CD4-positive, alpha-beta T cell (primary cell): ENCODE measurements around the gene HSP90AB1. TPM values are rescaled to one million over a fixed set of nuclear protein-coding genes. Genes with fewer than 3 reads are reported as not detected.

ENCODE experiments used
- ATAC-seq: fragments of 200-7000 bp; cut with Tn5 transposase; one replicate; pipeline ENCODE4 v1.10.0; 2022; ENCODE audit warnings: mild to moderate bottlenecking; ENCODE audit not compliant: poor library complexity
- CTCF ChIA-PET: fragments of 350-600 bp; sonication (Branson Sonifier 250); formaldehyde crosslinking; loops from one replicate; lab custom pipeline; 2021; ENCODE audit warnings: antibody characterized with exemption, inconsistent platforms; lab: Charles Lee
- POLR2A ChIA-PET: fragments of 350-600 bp; sonication (Branson Sonifier 250); formaldehyde crosslinking; loops from one replicate; lab custom pipeline; 2021; ENCODE audit warnings: antibody characterized with exemption, inconsistent platforms; lab: Charles Lee
- DNase-seq, 14 experiments: peaks; one replicate each; pipeline ENCODE4 v3.0.0-alpha.2; 2013 to 2020; ENCODE audit warnings: mixed read lengths in 2 of 14
- H3K27ac ChIP-seq, 2 donors: one replicate each; pipeline versions ENCODE4 v1.5.1 to v1.7.0; 2013; ENCODE audit warnings: low read length in 2 of 2, low read depth in 1 of 2, mild to moderate bottlenecking in 1 of 2
- H3K27me3 ChIP-seq, 2 experiments: 1 replicate in 1 of 2; 2 replicates in 1 of 2; pipeline versions ENCODE4 v1.6.1 to v1.7.0; 2013; ENCODE audit warnings: low read length in 2 of 2, control low read depth in 1 of 2, mild to moderate bottlenecking in 1 of 2, moderate library complexity in 1 of 2; ENCODE audit not compliant: insufficient read depth in 2 of 2, control insufficient read depth in 1 of 2
- H3K36me3 ChIP-seq: one replicate; pipeline ENCODE4 v1.6.1; 2013; ENCODE audit warnings: low read length, control low read depth; ENCODE audit not compliant: insufficient read depth
- H3K4me1 ChIP-seq: one replicate; pipeline ENCODE4 v1.6.1; 2013; ENCODE audit warnings: low read length, control low read depth; ENCODE audit not compliant: insufficient read depth
- H3K4me3 ChIP-seq: one replicate; pipeline ENCODE4 v1.5.1; 2013; ENCODE audit warnings: mild to moderate bottlenecking, low read length, moderate library complexity
- H3K9me3 ChIP-seq, 2 experiments: 1 replicate in 1 of 2; 2 replicates in 1 of 2; pipeline versions ENCODE4 v1.6.1 to v1.7.0; 2013; ENCODE audit warnings: low read length in 2 of 2, mild to moderate bottlenecking in 2 of 2, control low read depth in 1 of 2, moderate library complexity in 1 of 2; ENCODE audit not compliant: control insufficient read depth in 1 of 2, insufficient read depth in 1 of 2
- H3K27ac Mint-ChIP-seq: one replicate; pipeline ENCODE4 v1.8.0; 2020; ENCODE audit warnings: mixed read lengths
- H3K27me3 Mint-ChIP-seq: one replicate; pipeline ENCODE4 v1.8.0; 2021; ENCODE audit warnings: mixed read lengths
- H3K36me3 Mint-ChIP-seq: one replicate; pipeline ENCODE4 v1.8.0; 2021; ENCODE audit warnings: low read depth, mixed read lengths
- H3K4me1 Mint-ChIP-seq: one replicate; pipeline ENCODE4 v1.8.0; 2021; ENCODE audit warnings: low read depth, mixed read lengths
- H3K4me3 Mint-ChIP-seq: one replicate; pipeline ENCODE4 v1.8.0; 2020; ENCODE audit warnings: mild to moderate bottlenecking, mixed read lengths
- H3K9me3 Mint-ChIP-seq: one replicate; pipeline ENCODE4 v1.8.0; 2020; ENCODE audit warnings: mixed read lengths
- intact Hi-C, 2 experiments: fragments of 100-400 bp; cut with DNase I in 1 of 2; cut with micrococcal nuclease in 1 of 2; formaldehyde crosslinking; loops; one replicate each; pipeline versions ENCODE4 v1.15.1 to v1.9.0; 2023 to 2025; cut with DNase I, micrococcal nuclease
- total RNA-seq, 174 experiments: library from RNA in 2 of 174; stranded (reverse) in 2 of 174; gene quantifications; one replicate each; pipeline ENCODE4 v1.2.3 and lab custom pipeline; 2021 to 2026
- TF ChIP-seq, protein P1 (sequence below): fragments of 200-600 bp; IDR thresholded peaks from one replicate; pipeline ENCODE4 v1.8.0; 2022; ENCODE audit warnings: antibody characterized with exemption, mild to moderate bottlenecking

HSP90AB1 gene
- total RNA-seq, 2 experiments from 2014 or later = 401 to 405 TPM

DNA sequence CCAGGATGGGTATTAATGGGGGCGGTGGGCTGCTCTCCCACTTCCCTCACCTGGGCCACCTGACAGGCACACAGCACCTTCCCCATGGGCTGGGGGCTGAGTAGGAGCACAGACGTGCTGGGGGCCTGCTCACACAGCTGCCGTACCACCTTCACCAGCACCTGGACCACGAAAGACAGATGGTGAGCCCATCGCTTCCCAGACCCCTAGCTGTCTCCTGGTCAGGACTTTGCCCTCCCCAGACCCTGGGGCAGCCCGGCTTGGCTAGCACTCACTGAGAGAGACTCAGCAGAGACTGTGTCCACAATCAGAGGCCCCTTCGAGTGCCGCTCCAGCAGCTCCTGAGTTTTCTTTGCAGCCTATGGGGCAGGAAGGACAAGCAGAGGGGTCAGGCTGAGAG, 54.2 kb downstream of the HSP90AB1 start:
- Mint-ChIP-seq H3K4me1 (peaks cover 15% of the 10 kb centered on the region), H3K36me3 (peaks cover 54% of the 10 kb centered on the region), H3K9me3 (no peaks in the 10 kb centered on the region), H3K27me3 (peaks cover 10% of the 10 kb centered on the region), H3K4me3 (no peak overlapping the region), H3K27ac (no peak overlapping the region)
- H3K9me3 ChIP-seq = peaks cover 0 to 5% of the 10 kb centered on the region in 2 experiments
- CTCF ChIA-PET = no interaction called here
- no peak overlapping the region for H3K4me3 ChIP-seq
- intact Hi-C loops = no loop called here
- ATAC-seq (no peak), DNase-seq (no peak)
- peaks cover 16% of the 10 kb centered on the region for H3K4me1 ChIP-seq
- POLR2A ChIA-PET = no interaction called here
- peaks cover 54% of the 10 kb centered on the region for H3K36me3 ChIP-seq
- no peak overlapping the region for H3K27ac ChIP-seq
- TF ChIP-seq, protein P1, sequence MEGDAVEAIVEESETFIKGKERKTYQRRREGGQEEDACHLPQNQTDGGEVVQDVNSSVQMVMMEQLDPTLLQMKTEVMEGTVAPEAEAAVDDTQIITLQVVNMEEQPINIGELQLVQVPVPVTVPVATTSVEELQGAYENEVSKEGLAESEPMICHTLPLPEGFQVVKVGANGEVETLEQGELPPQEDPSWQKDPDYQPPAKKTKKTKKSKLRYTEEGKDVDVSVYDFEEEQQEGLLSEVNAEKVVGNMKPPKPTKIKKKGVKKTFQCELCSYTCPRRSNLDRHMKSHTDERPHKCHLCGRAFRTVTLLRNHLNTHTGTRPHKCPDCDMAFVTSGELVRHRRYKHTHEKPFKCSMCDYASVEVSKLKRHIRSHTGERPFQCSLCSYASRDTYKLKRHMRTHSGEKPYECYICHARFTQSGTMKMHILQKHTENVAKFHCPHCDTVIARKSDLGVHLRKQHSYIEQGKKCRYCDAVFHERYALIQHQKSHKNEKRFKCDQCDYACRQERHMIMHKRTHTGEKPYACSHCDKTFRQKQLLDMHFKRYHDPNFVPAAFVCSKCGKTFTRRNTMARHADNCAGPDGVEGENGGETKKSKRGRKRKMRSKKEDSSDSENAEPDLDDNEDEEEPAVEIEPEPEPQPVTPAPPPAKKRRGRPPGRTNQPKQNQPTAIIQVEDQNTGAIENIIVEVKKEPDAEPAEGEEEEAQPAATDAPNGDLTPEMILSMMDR = no peak
- H3K27me3 ChIP-seq = peaks cover 17% of the 10 kb centered on the region in 2 experiments

DNA sequence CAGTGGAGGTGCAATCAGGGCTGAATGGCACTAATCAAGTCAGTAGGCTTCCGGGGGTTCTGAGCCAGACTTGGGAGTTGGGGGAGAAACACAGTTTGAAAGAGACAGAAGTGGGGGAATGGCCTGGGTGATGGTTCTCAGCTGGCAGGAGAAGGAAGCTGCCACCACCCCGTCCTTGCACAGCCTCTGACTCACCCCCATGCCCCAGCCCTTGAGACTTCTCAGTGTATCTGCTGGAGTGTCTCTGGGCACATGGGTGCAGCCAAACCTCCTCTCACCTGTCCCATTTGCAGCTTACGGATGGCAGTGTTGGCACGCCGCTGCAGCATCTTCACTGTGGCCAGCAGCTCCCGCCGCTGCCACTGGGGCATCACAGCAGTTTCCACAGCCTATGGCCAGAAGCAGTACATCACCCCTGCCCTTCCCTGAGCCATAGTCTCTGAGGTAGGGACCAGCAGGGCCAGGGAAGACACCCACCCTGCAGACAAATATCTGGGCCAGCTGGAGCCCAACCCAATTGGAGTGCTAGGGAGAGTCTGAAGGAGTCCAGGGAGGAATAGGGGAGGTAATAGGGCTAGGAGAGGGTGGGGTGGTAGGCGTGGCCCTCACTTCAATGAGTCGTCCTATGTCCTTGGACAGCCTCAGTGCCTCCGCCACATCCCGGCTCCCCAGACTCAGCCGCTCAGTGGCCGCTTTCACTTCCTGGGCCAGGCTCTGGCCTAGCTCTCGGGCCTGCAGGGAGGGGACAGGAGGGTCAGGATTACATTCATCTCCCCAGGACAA, 55.1 kb downstream of the HSP90AB1 start:
- peaks cover 13% of the 10 kb centered on the region for H3K4me1 ChIP-seq
- H3K9me3 Mint-ChIP-seq = no peaks in the 10 kb centered on the region
- peaks cover 0 to 5% of the 10 kb centered on the region in 2 experiments for H3K9me3 ChIP-seq
- peaks cover 59% of the 10 kb centered on the region for H3K36me3 Mint-ChIP-seq
- TF ChIP-seq, protein P1 = no peak
- H3K4me3 Mint-ChIP-seq = no peak overlapping the region
- CTCF ChIA-PET = interaction anchor here (1.7 kb wide), 1 partner anchor 11 kb away, joined by 4 read pairs; the partner anchor contains the start of gene AARS2
- H3K27ac ChIP-seq = no peak overlapping the region
- DNase-seq (no peak), ATAC-seq (no peak)
- H3K4me1 Mint-ChIP-seq = peaks cover 8% of the 10 kb centered on the region
- H3K27ac Mint-ChIP-seq = no peak overlapping the region
- H3K27me3 ChIP-seq = peaks cover 8 to 9% of the 10 kb centered on the region in 2 experiments
- intact Hi-C loops = no loop called here
- POLR2A ChIA-PET = interaction anchor here (0.9 kb wide), 1 partner anchor 11 kb away, joined by 3 read pairs; the partner anchor contains the start of gene AARS2
- H3K27me3 Mint-ChIP-seq = peaks cover 1% of the 10 kb centered on the region
- peaks cover 61% of the 10 kb centered on the region for H3K36me3 ChIP-seq
- no peak overlapping the region for H3K4me3 ChIP-seq

DNA sequence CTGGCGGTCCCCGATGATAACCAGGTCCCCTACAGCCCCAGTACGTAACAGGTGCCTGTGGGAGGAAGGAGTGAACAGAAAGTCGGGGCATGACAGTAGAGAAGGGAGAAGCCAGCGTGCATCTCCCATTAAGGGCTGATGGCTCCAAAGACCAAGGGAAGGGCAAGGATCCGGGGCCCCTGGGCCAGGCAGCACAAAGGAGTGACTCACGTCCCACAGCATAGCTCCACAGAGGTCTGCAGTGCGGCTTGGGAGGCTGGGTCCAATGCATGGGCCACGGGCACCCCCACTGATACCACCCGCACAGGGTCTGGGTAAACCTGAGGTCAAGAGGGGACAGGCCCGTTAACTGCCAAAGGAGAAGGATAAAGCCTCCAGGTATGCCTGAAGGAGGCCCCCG, 56.0 kb downstream of the HSP90AB1 start:
- CTCF ChIA-PET = interaction anchor here (1.0 to 1.7 kb wide), 2 partner anchors 10 to 35 kb away, joined by 3 to 4 read pairs; partner anchors contain the start of gene AARS2
- Histone ChIP-seq H3K4me3 (no peak overlapping the region), H3K4me1 (peaks cover 5% of the 10 kb centered on the region), H3K36me3 (peaks cover 70% of the 10 kb centered on the region), H3K9me3 (no peaks in the 10 kb centered on the region), H3K27me3 (peaks cover 3% of the 10 kb centered on the region in 2 experiments), H3K27ac (no peak overlapping the region)
- Mint-ChIP-seq H3K4me3 (no peak overlapping the region), H3K36me3 (peaks cover 68% of the 10 kb centered on the region), H3K4me1 (peaks cover 2% of the 10 kb centered on the region), H3K9me3 (no peaks in the 10 kb centered on the region), H3K27ac (no peak overlapping the region), H3K27me3 (no peaks in the 10 kb centered on the region)
- TF ChIP-seq, protein P1 = no peak
- POLR2A ChIA-PET = no interaction called here
- no peak for DNase-seq
- ATAC-seq = no peak
- intact Hi-C loops = no loop called here

Other genes with a start within 250 kb of the HSP90AB1 start
- gene MRPL14, start 119.6 kb upstream of the HSP90AB1 start, total RNA-seq = 10 to 100 TPM; 10.4 to 11.5 TPM
- 10 to 100 TPM; 11.4 to 12.8 TPM for gene TMEM63B, start 119.5 kb upstream of the HSP90AB1 start, total RNA-seq
- gene CAPN11, start 88.3 kb upstream of the HSP90AB1 start, total RNA-seq = 1 to 10 TPM; 1.3 to 1.5 TPM
- not detected for gene MYMX, start 30.2 kb upstream of the HSP90AB1 start, total RNA-seq
- gene SLC29A1, start 23.5 kb upstream of the HSP90AB1 start, total RNA-seq = 1 to 10 TPM in 1 of 2 experiments, under 1 TPM in 1; 0.67 to 1.3 TPM
- 1 to 10 TPM; 6.4 to 7.0 TPM for gene SLC35B2, start 10.4 kb downstream of the HSP90AB1 start, total RNA-seq
- 10 to 100 TPM; 43.0 to 43.1 TPM for gene NFKBIE, start 18.4 kb downstream of the HSP90AB1 start, total RNA-seq
- gene TMEM151B, start 23.3 kb downstream of the HSP90AB1 start, total RNA-seq = not detected
- gene AARS2, start 66.2 kb downstream of the HSP90AB1 start, total RNA-seq = 10 to 100 TPM; 12.0 to 12.7 TPM
- not detected for gene SPATS1, start 95.5 kb downstream of the HSP90AB1 start, total RNA-seq
- gene CDC5L, start 140.6 kb downstream of the HSP90AB1 start, total RNA-seq = 10 to 100 TPM; 18.9 to 19.9 TPM